Keratinocyte (primary cell): ENCODE results near the gene SUPT16H.

Source experiments
- CTCF ChIP-seq, 3 experiments: IDR thresholded peaks in 1 of 3; conservative IDR thresholded peaks in 1 of 3; optimal IDR thresholded peaks in 1 of 3; 2 replicates in 2 of 3; 3 replicates in 1 of 3; pipeline versions ENCODE3 to v1.5.1; 2011; ENCODE audit warnings: low read length in 3 of 3, mild to moderate bottlenecking in 3 of 3, moderate library complexity in 2 of 3, control low read depth in 1 of 3, inconsistent platforms in 1 of 3; ENCODE audit not compliant: insufficient read depth in 2 of 3; ENCODE audit errors: extremely low read depth in 1 of 3
- EZH2 ChIP-seq: IDR thresholded peaks from one replicate; pipeline ENCODE4 v1.6.1; 2012; ENCODE audit warnings: inconsistent platforms, mild to moderate bottlenecking, low read length, moderate library complexity

- TF ChIP-seq CTCF (optimal IDR thresholded peaks at IDR 0.05 in 1 of 3, IDR thresholded peaks at IDR 0.05 in 1 of 3, conservative IDR thresholded peaks at IDR 0.05 in 1 of 3; ENCODE audit: extremely low read depth in 1 of 3, insufficient read depth in 2 of 3, low read length in 3 of 3) (no peak), EZH2 (no peak)
Observed at GRCh38 chr14:21311614-21312013, 72.2 kb downstream of the SUPT16H start.
